NCI-H2196 (cell line): ENCODE results near the gene COG1.

Experiments
- DNase-seq: peaks from one replicate; lab custom pipeline; 2025; ENCODE audit not compliant: unreplicated experiment; lab: John Stamatoyannopoulos, UW

COG1 gene

GRCh38 chr17:73224663-73225305 is 31.9 kb downstream of the COG1 start:
- DNase-seq: no peak

GRCh38 chr17:73226556-73227172 is 33.8 kb downstream of the COG1 start:
- DNase-seq: no peak

GRCh38 chr17:73227379-73227778 is 34.5 kb downstream of the COG1 start:
- DNase-seq: no peak

- DNase-seq: no peak
Measured at GRCh38 chr17:73227944-73228343, 35.1 kb downstream of the COG1 start.

- DNase-seq: peak; percentile 73
Measured at GRCh38 chr17:73228748-73229236, 35.9 kb downstream of the COG1 start.

- DNase-seq: no peak
Measured at GRCh38 chr17:73230088-73230487, 37.2 kb downstream of the COG1 start.

GRCh38 chr17:73231395-73231794 is 38.5 kb downstream of the COG1 start:
- no peak for DNase-seq

- peak; percentile 95 for DNase-seq
Measured at GRCh38 chr17:73231841-73232586, 39.2 kb downstream of the COG1 start.

- no peak for DNase-seq
Measured at GRCh38 chr17:73232587-73233373, 39.9 kb downstream of the COG1 start.

- no peak for DNase-seq
Measured at GRCh38 chr17:73234736-73235135, 41.9 kb downstream of the COG1 start.

- DNase-seq: no peak
Measured at GRCh38 chr17:73237714-73238113, 44.9 kb downstream of the COG1 start.

GRCh38 chr17:73240561-73240960 is 47.7 kb downstream of the COG1 start:
- DNase-seq: no peak

- no peak for DNase-seq
Measured at GRCh38 chr17:73247726-73248125, 54.9 kb downstream of the COG1 start.

GRCh38 chr17:73248532-73248931 is 55.7 kb downstream of the COG1 start:
- no peak for DNase-seq

GRCh38 chr17:73249700-73250099 is 56.8 kb downstream of the COG1 start:
- DNase-seq: no peak

GRCh38 chr17:73250851-73251640 is 58.2 kb downstream of the COG1 start:
- DNase-seq: no peak

GRCh38 chr17:73251871-73252270 is 59.0 kb downstream of the COG1 start:
- no peak for DNase-seq

- DNase-seq: peak; percentile 54
Measured at GRCh38 chr17:73255671-73256181, 62.9 kb downstream of the COG1 start.

- DNase-seq: no peak
Measured at GRCh38 chr17:73256220-73256619, 63.4 kb downstream of the COG1 start.

- DNase-seq: no peak
Measured at GRCh38 chr17:73257516-73257915, 64.7 kb downstream of the COG1 start.
